Middle frontal gyrus (tissue), 1 donor: ENCODE measurements around the gene ESCO1.
"Not testable (repeated sequence)": the region's sequence is repeated elsewhere in the genome, so short reads cannot be mapped to it uniquely, and the experiment has no call there.

Source experiments
- DNase-seq: peaks from one replicate; pipeline ENCODE4 v3.0.0-alpha.2; 2015; ENCODE audit warnings: low spot score; ENCODE audit errors: extremely low spot score

The ESCO1 gene

DNA sequence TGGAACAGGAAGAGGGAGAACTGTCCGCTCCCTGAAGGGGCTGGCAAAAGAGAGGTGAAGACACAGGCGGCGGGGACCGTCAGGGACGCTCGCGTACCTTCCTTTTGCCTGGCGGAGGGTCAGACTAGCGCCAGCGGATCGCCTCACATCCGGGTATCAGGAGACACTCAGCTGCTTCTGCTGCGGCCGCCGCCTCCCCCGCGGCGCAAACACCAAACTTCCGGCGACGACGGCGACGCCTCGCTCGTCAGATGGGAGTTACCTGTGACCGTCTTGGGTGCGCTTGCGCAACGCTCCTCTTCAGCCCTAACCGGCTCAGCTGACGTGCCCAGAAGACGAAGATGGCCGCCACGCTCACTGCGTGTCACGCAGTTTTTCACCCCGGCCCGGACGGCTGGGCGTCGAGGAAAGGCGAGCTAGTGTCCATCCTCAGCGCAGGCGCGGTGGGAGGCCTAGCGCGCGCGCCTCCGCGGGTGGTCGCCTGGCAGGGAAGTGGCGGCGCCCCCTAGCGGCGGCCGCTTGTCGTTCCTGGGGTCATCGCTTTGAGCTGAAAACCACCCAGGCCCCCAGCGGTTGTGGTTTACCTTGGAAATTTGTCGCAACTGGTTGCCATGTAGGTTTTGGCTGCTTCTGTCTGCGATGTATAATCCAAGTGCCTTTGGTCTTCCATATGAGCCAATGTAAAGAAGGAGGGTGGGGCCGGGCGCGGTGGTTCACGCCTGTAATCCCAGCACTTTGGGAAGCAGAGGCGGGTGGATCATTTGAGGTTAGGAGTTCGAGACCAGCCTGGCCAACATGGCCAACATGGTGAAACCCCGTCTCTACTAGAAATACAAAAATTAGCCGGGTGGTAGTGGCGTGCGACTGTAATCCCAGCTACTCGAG is at the start of gene ESCO1:
Gene ESCO1, minus strand, starts transcription at position 179 of the 885 bp plus-strand sequence. CDS start 25,861 bp downstream, outside the sequence.
- peak; percentile 88 for DNase-seq

DNA sequence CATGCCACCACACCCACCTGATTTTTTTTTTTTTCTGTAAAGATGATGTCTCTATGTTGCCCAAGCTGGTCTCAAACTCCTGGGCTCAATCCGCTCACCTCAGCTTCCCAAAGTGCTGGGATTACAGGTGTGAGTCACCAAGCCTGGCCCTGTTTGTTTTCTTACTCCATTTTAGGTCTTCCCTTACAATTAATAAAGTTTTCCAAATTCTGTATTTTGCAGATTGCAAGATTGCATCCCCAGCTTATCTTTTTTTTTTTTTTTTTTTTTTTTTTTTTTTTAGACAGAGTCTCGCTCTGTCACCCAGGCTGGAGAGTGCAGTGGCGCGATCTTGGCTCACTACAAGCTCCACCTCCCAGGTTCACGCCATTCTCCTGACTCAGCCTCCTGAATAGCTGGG is 39.9 kb upstream of the ESCO1 start:
- DNase-seq, result not testable (repeated sequence)

GRCh38 chr18:21638822-21639221 is 38.3 kb upstream of the ESCO1 start:
- no peak for DNase-seq

GRCh38 chr18:21636769-21637168 is 36.3 kb upstream of the ESCO1 start:
- DNase-seq, result no peak

DNA sequence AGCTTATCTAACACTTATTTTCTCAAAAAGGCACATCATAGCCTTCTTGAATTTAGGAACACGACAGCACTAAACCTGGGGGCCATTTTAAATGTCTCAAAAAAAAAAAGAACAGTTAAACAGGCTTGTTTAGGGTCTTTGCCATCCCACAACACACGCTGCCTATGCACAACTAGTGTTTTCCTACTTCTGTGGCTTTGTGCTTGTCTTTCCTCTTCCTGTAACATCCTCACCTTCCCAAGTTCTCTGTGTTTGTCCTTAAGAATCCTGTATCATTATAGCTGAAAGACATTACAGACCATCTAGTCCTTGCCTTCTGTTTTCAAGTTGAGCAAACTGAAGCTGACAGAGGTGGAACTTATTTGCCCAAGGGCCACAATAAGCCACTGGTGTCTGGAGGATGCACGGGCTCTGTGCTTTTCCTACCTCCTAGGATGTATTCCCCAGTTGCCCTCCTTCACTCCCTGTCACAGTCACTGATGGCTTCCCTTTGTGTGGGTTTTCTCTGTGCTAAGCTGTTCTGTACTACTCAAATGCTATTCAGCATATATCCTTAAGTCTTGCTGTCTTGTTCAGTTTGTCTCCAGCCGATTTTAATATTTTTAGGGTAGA is 34.2 kb upstream of the ESCO1 start:
- DNase-seq, result no peak

DNA sequence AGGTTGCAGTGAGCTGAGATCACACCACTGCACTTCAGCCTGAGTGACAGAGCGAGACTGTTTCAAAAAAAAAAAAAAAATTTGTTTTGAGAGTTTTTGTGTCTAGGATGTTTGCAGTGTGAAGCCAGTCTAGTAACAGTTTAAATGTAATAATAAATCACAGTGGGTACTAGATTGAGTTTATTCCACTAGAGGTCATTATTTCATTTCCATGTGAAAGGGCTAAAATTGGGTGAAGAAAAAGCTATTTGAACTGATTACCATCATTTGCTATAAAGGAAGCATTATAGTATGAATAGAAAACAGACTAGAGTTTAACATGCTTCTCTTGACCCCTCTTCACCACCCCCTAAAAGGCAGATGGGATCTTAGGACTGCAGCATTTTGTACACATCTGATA is 31.9 kb upstream of the ESCO1 start:
- peak; percentile 15 for DNase-seq

- no peak for DNase-seq
Observed at GRCh38 chr18:21629089-21629832, 28.8 kb upstream of the ESCO1 start.

DNA sequence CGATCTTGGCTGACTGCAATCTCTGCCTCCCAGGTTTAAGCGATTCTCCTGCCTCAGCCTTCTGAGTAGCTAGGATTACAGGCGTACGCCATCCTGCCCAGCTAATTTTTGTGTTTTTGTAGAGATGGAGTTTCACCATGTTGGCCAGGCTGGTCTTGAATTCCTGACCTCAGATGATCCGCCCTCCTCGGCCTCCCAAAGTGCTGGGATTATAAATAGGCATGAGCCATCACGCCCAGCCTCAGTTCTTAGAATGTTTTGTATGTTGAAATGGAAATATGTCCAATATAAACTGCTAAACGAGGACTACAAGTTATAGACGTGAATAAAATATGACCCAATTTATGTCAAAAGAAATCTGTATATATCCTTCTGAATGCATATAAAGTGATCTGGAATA is 21.1 kb upstream of the ESCO1 start:
- DNase-seq, result not testable (repeated sequence)

DNA sequence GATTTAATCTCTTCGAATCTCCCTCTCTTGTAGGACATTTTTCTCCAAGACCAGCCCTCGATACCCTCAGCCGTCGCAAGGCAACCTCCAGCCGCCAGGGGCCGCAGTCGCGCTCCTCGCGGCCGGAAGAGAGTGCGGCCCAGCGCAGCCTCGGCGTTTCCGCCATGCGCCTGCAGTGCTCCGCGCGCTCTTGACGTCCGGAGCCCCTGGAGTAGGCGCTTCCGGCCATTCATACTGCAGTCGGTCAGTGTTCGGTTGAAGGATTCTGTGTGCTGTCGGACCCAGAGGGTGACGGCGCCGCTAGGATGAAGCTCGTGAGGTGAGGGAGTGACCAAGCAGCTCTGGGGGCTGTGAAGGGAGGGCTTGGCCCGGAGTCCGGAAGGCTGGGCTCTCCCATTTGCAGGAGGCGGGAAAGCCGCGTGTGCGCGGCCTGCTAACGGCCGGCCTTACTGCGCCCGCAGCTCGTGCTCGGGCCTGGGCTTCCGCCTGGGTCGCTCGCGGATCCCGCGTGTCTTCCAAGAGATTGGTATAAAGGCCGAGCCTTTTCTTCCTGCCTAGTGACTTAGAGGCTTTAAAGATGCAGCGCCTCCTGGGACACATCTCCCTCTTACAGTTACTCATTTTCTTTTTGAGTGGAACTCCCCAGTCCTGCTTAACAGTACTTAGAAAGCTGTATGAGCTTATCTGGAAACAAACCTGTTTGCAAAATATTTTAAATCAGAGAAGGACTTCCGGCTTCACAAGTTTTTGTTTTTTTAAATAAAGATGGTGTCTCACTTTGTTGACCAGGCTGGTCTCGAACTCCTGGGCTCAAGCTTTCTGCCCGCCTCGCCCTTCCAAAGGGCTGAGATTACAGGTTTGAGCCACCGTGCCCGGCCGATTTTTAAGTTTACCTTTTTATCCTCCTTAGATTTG is 11.9 kb upstream of the ESCO1 start, which contains the start of gene SNRPD1:
Gene SNRPD1, plus strand, starts transcription at position 190 of the 915 bp plus-strand sequence. Its CDS starts 116 bp downstream, at position 306.
- peak; percentile 78 for DNase-seq

DNA sequence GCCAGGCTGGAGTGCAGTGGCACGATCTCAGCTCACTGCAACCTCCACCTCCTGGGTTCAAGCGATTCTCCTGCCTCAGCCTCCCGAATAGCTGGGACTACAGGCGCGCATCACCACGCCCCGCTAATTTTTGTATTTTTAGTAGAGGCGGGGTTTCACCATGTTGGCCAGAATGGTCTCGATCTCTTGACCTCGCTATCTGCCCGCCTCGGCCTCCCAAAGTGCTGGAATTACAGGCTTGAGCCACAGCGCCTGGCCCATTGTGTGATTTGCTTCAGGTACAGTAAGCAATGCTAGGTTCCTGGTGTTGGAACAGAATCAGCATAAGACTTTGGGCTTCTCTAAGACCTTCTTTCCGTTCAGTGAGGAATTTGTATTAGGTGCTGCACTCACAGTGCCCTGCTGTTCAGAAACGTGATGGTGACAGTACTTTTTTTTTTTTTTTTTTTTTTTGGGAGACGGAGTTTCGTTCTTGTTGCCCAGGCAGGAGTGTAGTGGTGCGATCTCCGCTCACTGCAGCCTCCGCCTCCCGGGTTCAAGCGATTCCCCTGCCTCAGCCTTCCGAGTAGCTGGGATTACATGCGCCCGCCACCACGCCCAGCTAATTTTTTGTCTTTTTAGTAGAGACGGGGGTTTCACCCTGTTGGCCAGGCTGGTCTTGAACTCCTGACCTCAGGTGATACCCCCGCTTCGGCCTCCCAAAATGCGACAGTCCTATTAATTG is 11.1 kb upstream of the ESCO1 start:
- DNase-seq, result not testable (repeated sequence)

GRCh38 chr18:21605213-21605612 is 4.7 kb upstream of the ESCO1 start:
- no peak for DNase-seq

DNA sequence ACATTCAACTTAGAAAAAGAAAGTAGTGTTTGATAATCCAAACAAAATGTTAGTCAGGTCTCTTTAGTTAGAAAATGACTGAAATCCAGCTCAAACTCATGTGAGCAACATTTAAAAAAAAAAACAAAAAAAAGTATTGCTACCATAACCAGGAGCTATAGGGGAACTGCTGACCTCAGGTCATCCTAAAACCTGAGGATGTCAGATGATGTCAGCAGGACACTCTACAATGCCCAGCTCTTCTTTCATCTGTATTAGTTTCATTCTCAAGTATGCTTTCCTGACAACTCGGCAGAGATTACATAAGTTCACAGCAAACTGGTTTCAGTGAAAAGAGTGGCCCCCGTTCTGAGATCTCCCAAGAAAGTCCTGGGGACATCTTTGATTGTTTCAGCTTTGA is 4.2 kb upstream of the ESCO1 start:
- no peak for DNase-seq

- no peak for DNase-seq
Observed at GRCh38 chr18:21602299-21602587, 1.7 kb upstream of the ESCO1 start.

GRCh38 chr18:21599585-21600525 is 649 bp downstream of the ESCO1 start:
- no peak for DNase-seq

DNA sequence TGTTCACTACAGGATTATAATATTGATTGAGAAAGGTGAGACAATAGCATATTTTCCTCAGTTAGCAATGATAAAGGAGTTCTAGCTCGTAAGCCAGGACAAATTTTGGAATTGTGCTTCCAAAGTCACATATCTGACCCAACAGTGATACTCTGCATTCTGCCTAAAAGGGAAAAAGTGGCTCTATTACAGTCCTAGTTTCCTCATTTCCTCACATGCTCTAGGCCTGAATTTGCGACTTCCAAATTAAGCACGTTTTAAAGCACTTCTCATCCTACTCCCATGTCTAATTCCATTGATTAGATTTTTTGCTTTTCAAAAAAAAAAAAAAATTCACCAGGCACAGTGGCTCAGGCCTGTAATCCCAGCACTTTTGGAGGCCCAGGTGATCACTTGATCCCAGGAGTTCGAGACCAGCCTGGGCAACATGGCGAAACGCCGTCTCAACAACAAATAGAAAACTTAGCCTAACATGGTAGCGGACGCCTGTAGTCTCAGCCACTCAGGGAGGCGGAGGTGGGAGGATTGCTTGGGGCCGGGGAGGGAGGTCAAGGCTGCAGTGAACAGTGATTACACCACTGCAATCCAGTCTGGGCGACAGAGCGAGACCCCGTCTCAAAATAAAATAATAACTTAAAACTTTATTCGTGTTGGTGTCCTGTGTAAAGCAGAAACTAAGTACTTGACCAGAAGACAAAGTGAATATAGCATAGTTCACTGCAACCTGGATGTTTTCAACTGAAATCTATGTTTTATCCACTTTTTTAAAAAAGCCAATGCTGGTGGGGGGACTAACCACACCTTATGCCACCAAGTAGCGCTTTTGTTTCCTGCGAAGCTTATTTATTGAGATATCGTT is 1.5 kb downstream of the ESCO1 start:
- DNase-seq, result no peak

DNA sequence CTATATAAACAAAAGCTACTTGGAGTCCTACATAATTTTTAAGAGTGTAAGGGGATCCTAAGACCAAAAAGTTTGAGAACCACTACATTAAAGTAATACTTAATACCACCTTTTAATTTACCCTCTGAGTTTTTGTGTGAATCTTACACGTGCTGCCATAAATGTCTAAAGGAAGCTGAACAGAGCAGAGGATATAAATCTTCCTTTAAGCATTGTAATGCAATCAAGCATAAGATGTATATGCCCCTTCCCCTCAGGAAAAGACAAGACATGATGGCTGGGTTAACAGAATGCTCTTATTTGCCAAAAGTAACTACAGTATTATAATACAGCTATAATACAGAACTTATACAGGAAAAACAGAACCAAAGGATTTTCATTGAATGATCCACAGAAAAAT is 2.9 kb downstream of the ESCO1 start:
- DNase-seq, result no peak

GRCh38 chr18:21593540-21594257 is 6.8 kb downstream of the ESCO1 start:
- no peak for DNase-seq

- DNase-seq, result not testable (repeated sequence)
Observed at GRCh38 chr18:21592361-21592760, 8.1 kb downstream of the ESCO1 start.
